Measurements from ENCODE around the gene FAM117A.

Gene FAM117A

GRCh38 chr17:49739641-49740271 lies 24.2 kb downstream of the FAM117A start:
- Histone ChIP-seq H3K36me3 (ENCODE audit: control insufficient read depth, insufficient read depth, low read length) (no peaks in the 10 kb centered on the region), H3K4me3 (ENCODE audit: low read length) (no peak overlapping the region), H3K27me3 (ENCODE audit: control insufficient read depth, insufficient read depth, low read length) (no peaks in the 10 kb centered on the region), H3K27ac (ENCODE audit: low read length) (no peak overlapping the region), H3K9me3 (ENCODE audit: control insufficient read depth, insufficient read depth, low read length) (no peaks in the 10 kb centered on the region), H3K4me1 (ENCODE audit: control insufficient read depth, insufficient read depth, low read length) (no peaks in the 10 kb centered on the region)
- no peak for DNase-seq (ENCODE audit: low read depth, low spot score)
- WGBS (ENCODE audit: insufficient coverage, insufficient read length) = no CpG with 5 or more reads among the region's 7 CpGs

GRCh38 chr17:49738456-49739163 lies 25.3 kb downstream of the FAM117A start:
- H3K27me3 ChIP-seq (ENCODE audit: control insufficient read depth, insufficient read depth, low read length) = no peaks in the 10 kb centered on the region
- H3K4me3 ChIP-seq (ENCODE audit: low read length) = no peak overlapping the region
- H3K27ac ChIP-seq (ENCODE audit: low read length) = no peak overlapping the region
- no peaks in the 10 kb centered on the region for H3K4me1 ChIP-seq (ENCODE audit: control insufficient read depth, insufficient read depth, low read length)
- no peaks in the 10 kb centered on the region for H3K36me3 ChIP-seq (ENCODE audit: control insufficient read depth, insufficient read depth, low read length)
- no peak for DNase-seq (ENCODE audit: low read depth, low spot score)
- H3K9me3 ChIP-seq (ENCODE audit: control insufficient read depth, insufficient read depth, low read length) = no peaks in the 10 kb centered on the region
- WGBS (ENCODE audit: insufficient coverage, insufficient read length) = no CpG with 5 or more reads among the region's 5 CpGs

GRCh38 chr17:49734515-49735490 lies 29.1 kb downstream of the FAM117A start:
- DNase-seq (ENCODE audit: low read depth, low spot score) = no peak
- Histone ChIP-seq H3K4me1 (ENCODE audit: control insufficient read depth, insufficient read depth, low read length) (no peaks in the 10 kb centered on the region), H3K9me3 (ENCODE audit: control insufficient read depth, insufficient read depth, low read length) (no peaks in the 10 kb centered on the region), H3K27ac (ENCODE audit: low read length) (no peak overlapping the region), H3K27me3 (ENCODE audit: control insufficient read depth, insufficient read depth, low read length) (no peaks in the 10 kb centered on the region), H3K36me3 (ENCODE audit: control insufficient read depth, insufficient read depth, low read length) (peaks cover 4% of the 10 kb centered on the region; the same call in 1 of the 2 replicates), H3K4me3 (ENCODE audit: low read length) (no peak overlapping the region)
- WGBS (ENCODE audit: insufficient coverage, insufficient read length) = no CpG with 5 or more reads among the region's 13 CpGs

- no peak for DNase-seq (ENCODE audit: low read depth, low spot score)
- no peak overlapping the region for H3K4me3 ChIP-seq (ENCODE audit: low read length)
- H3K36me3 ChIP-seq (ENCODE audit: control insufficient read depth, insufficient read depth, low read length) = peaks cover 4% of the 10 kb centered on the region; the same call in 1 of the 2 replicates
- WGBS (ENCODE audit: insufficient coverage, insufficient read length) = no CpG with 5 or more reads among the region's 4 CpGs
- H3K4me1 ChIP-seq (ENCODE audit: control insufficient read depth, insufficient read depth, low read length) = no peaks in the 10 kb centered on the region
- H3K9me3 ChIP-seq (ENCODE audit: control insufficient read depth, insufficient read depth, low read length) = no peaks in the 10 kb centered on the region
- H3K27ac ChIP-seq (ENCODE audit: low read length) = no peak overlapping the region
- H3K27me3 ChIP-seq (ENCODE audit: control insufficient read depth, insufficient read depth, low read length) = no peaks in the 10 kb centered on the region
These were observed 32.5 kb downstream of the FAM117A start for GRCh38 chr17:49731435-49731831.

- Histone ChIP-seq H3K4me1 (ENCODE audit: control insufficient read depth, insufficient read depth, low read length) (no peaks in the 10 kb centered on the region), H3K9me3 (ENCODE audit: control insufficient read depth, insufficient read depth, low read length) (no peaks in the 10 kb centered on the region), H3K36me3 (ENCODE audit: control insufficient read depth, insufficient read depth, low read length) (peaks cover 4% of the 10 kb centered on the region; the same call in 1 of the 2 replicates), H3K4me3 (ENCODE audit: low read length) (no peak overlapping the region), H3K27me3 (ENCODE audit: control insufficient read depth, insufficient read depth, low read length) (no peaks in the 10 kb centered on the region), H3K27ac (ENCODE audit: low read length) (no peak overlapping the region)
- no CpG with 5 or more reads among the region's 5 CpGs for WGBS (ENCODE audit: insufficient coverage, insufficient read length)
- DNase-seq (ENCODE audit: low read depth, low spot score) = no peak
These were observed 33.0 kb downstream of the FAM117A start for GRCh38 chr17:49730785-49731434.

- H3K27me3 ChIP-seq (ENCODE audit: control insufficient read depth, insufficient read depth, low read length) = no peaks in the 10 kb centered on the region
- no CpG with 5 or more reads among the region's 4 CpGs for WGBS (ENCODE audit: insufficient coverage, insufficient read length)
- H3K27ac ChIP-seq (ENCODE audit: low read length) = no peak overlapping the region
- H3K36me3 ChIP-seq (ENCODE audit: control insufficient read depth, insufficient read depth, low read length) = peaks cover 4% of the 10 kb centered on the region; the same call in 1 of the 2 replicates
- no peaks in the 10 kb centered on the region for H3K4me1 ChIP-seq (ENCODE audit: control insufficient read depth, insufficient read depth, low read length)
- no peak overlapping the region for H3K4me3 ChIP-seq (ENCODE audit: low read length)
- DNase-seq (ENCODE audit: low read depth, low spot score) = no peak
- no peaks in the 10 kb centered on the region for H3K9me3 ChIP-seq (ENCODE audit: control insufficient read depth, insufficient read depth, low read length)
These were observed 33.7 kb downstream of the FAM117A start for GRCh38 chr17:49730078-49730784.

- H3K9me3 ChIP-seq (ENCODE audit: control insufficient read depth, insufficient read depth, low read length) = no peaks in the 10 kb centered on the region
- H3K4me3 ChIP-seq (ENCODE audit: low read length) = no peak overlapping the region
- H3K27ac ChIP-seq (ENCODE audit: low read length) = no peak overlapping the region
- no peaks in the 10 kb centered on the region for H3K27me3 ChIP-seq (ENCODE audit: control insufficient read depth, insufficient read depth, low read length)
- no peaks in the 10 kb centered on the region for H3K4me1 ChIP-seq (ENCODE audit: control insufficient read depth, insufficient read depth, low read length)
- DNase-seq (ENCODE audit: low read depth, low spot score) = no peak
- H3K36me3 ChIP-seq (ENCODE audit: control insufficient read depth, insufficient read depth, low read length) = peaks cover 4% of the 10 kb centered on the region; the same call in 1 of the 2 replicates
- no CpG with 5 or more reads among the region's 3 CpGs for WGBS (ENCODE audit: insufficient coverage, insufficient read length)
These were observed 34.9 kb downstream of the FAM117A start for GRCh38 chr17:49729069-49729468.

GRCh38 chr17:49728425-49728824 lies 35.5 kb downstream of the FAM117A start:
- DNase-seq (ENCODE audit: low read depth, low spot score) = no peak
- Histone ChIP-seq H3K4me1 (ENCODE audit: control insufficient read depth, insufficient read depth, low read length) (no peaks in the 10 kb centered on the region), H3K27me3 (ENCODE audit: control insufficient read depth, insufficient read depth, low read length) (no peaks in the 10 kb centered on the region), H3K27ac (ENCODE audit: low read length) (no peak overlapping the region), H3K36me3 (ENCODE audit: control insufficient read depth, insufficient read depth, low read length) (peaks cover 4% of the 10 kb centered on the region; the same call in 1 of the 2 replicates), H3K9me3 (ENCODE audit: control insufficient read depth, insufficient read depth, low read length) (no peaks in the 10 kb centered on the region), H3K4me3 (ENCODE audit: low read length) (no peak overlapping the region)
- WGBS (ENCODE audit: insufficient coverage, insufficient read length) = no CpG with 5 or more reads among the region's 5 CpGs

GRCh38 chr17:49727380-49727779 lies 36.6 kb downstream of the FAM117A start:
- Histone ChIP-seq H3K4me1 (ENCODE audit: control insufficient read depth, insufficient read depth, low read length) (no peaks in the 10 kb centered on the region), H3K4me3 (ENCODE audit: low read length) (no peak overlapping the region), H3K27me3 (ENCODE audit: control insufficient read depth, insufficient read depth, low read length) (no peaks in the 10 kb centered on the region), H3K36me3 (ENCODE audit: control insufficient read depth, insufficient read depth, low read length) (peaks cover 4% of the 10 kb centered on the region; the same call in 1 of the 2 replicates), H3K27ac (ENCODE audit: low read length) (no peak overlapping the region), H3K9me3 (ENCODE audit: control insufficient read depth, insufficient read depth, low read length) (no peaks in the 10 kb centered on the region)
- WGBS (ENCODE audit: insufficient coverage, insufficient read length) = no CpG with 5 or more reads among the region's 4 CpGs
- DNase-seq (ENCODE audit: low read depth, low spot score) = no peak

All from iPS DF 6.9 (cell line).